Right lobe of liver (tissue), 6 donors: ENCODE results near the gene PDE4B. TPM values are rescaled to one million over a fixed set of nuclear protein-coding genes. Genes with fewer than 3 reads are reported as not detected.

Experiments used
- ATAC-seq, 4 donors: fragments of 200-7000 bp; cut with Tn5 transposase; one replicate each; pipeline ENCODE4 v1.9.1; 2020; ENCODE audit warnings: mild to moderate bottlenecking in 4 of 4, moderate library complexity in 4 of 4
- DNase-seq, 3 donors: peaks; one replicate each; pipeline ENCODE4 v3.0.0-alpha.2; 2020
- H3K27ac ChIP-seq, 3 donors: fragments of 200-600 bp; one replicate each; pipeline ENCODE4 v1.8.0; 2022
- H3K27me3 ChIP-seq, 2 donors: fragments of 200-600 bp; one replicate each; pipeline ENCODE4 v1.8.0; 2022
- H3K36me3 ChIP-seq, 4 donors: fragments of 200-600 bp; sonication (generic) in 1 of 4; one replicate each; pipeline versions ENCODE4 v1.5.1 to v1.8.0; 2017 to 2022; ENCODE audit warnings: control low read depth in 1 of 4
- H3K4me1 ChIP-seq, 4 donors: fragments of 200-600 bp; sonication (generic) in 1 of 4; one replicate each; pipeline versions ENCODE4 v1.5.1 to v1.8.0; 2017 to 2022; ENCODE audit warnings: control low read depth in 1 of 4
- H3K4me3 ChIP-seq, 3 donors: fragments of 200-600 bp; one replicate each; pipeline ENCODE4 v1.8.0; 2022
- H3K9me3 ChIP-seq, 4 donors: fragments of 200-600 bp; sonication (generic) in 1 of 4; one replicate each; pipeline versions ENCODE4 v1.5.1 to v1.8.0; 2017 to 2022; ENCODE audit warnings: control low read depth in 1 of 4
- CTCF ChIP-seq, 4 donors: fragments of 200-600 bp in 3 of 4; fragments of 450-650 bp in 1 of 4; IDR thresholded peaks; one replicate each; pipeline versions ENCODE4 v1.5.1 to v1.8.0; 2016 to 2022; ENCODE audit warnings: antibody characterized with exemption in 4 of 4, mild to moderate bottlenecking in 2 of 4
- POLR2A ChIP-seq: fragments of 450-650 bp; IDR thresholded peaks from one replicate; pipeline ENCODE4 v1.6.1; 2017; ENCODE audit warnings: antibody characterized with exemption, mild to moderate bottlenecking
- WGBS: methylation state at CpG from one replicate; pipeline ENCODE4 v1.1.6; 2018; ENCODE audit warnings: low coverage, low lambda C conversion rate; ENCODE audit not compliant: insufficient coverage; ENCODE audit errors: missing lambda C conversion rate; 5-methylcytosine and 5-hydroxymethylcytosine counted together
- intact Hi-C, 2 donors: fragments of 100-400 bp; cut with DNase I; formaldehyde crosslinking; loops; one replicate each; pipeline versions ENCODE4 v1.11.2 to v1.14.1; 2022
- total RNA-seq, 6 experiments: library from RNA; depleted of rRNA in 2 of 6; stranded (reverse); fragments of >200 nt in 2 of 6; fragmentation: NEBNext Ultra II Directional in 3 of 6; extraction: Animal tissue kit (Norgen Biotek cat#: 25700) in 3 of 6; gene quantifications; one replicate each; pipeline versions ENCODE4 v1.1.0 to v1.2.4, GENCODE V29; 2016 to 2023
- donor health status: DM: no; HTN: yes; CAD: no.
- donor health status: DM: no; HTN: no; CAD: no.
- donor health status: DM: no; HTN: no; CAD: no.
- donor health status: DM: no; HTN: yes; CAD: no.
- donor health status: DM: no; HTN: yes; CAD: no.

PDE4B gene
- total RNA-seq, 6 experiments from 2014 or later = 1.4 to 6.4 (median 2.4) TPM

DNA sequence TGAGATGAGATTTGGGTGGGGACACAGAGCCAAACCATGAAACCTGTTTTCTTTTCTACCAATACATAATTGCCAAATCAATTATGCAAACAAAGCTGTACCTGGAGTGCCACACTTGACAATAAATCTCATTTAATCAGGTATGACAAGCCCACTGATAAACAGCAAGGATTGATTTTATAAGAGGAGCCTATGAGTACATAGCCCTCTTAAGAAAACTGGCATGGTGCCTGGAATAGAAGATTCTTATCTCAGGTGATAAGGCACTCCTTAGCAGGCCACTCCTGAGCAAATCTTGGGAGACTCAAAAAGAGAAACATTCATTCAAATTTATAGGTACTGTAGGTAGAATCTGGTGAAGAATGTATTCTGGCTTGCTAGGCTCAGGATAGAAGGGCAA is 28.6 kb upstream of the PDE4B start:
- TF ChIP-seq CTCF (IDR thresholded peaks at IDR 0.05) = no peak
- no peaks in the 10 kb centered on the region for H3K9me3 ChIP-seq
- no peaks in the 10 kb centered on the region for H3K36me3 ChIP-seq
- no peak overlapping the region for H3K4me3 ChIP-seq
- intact Hi-C loops = no loop called here
- H3K4me1 ChIP-seq = no peaks in the 10 kb centered on the region
- H3K27me3 ChIP-seq = peaks cover 0 to 4% of the 10 kb centered on the region in 2 donors
- no peak for ATAC-seq
- DNase-seq = no peak
- no peak overlapping the region for H3K27ac ChIP-seq

DNA sequence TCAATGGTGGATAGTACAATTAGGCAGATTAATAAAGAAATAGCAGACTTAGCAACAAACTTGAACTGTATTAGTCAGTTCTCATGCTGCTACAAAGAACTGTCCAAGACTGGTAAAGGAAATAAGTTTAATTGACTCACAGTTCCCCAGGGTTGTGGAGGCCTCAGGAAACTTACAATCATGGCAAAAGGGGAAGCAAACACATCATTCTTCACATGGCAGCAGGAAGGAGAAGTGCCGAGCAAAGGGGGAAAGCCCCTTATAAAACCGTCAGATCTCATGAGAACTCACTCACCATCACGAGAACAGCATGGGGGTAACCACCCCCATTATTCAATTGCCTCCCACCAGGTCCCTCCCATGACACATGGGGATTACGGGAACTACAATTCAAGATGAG is 27.1 kb upstream of the PDE4B start:
- DNase-seq (no peak), ATAC-seq (no peak)
- H3K36me3 ChIP-seq = no peaks in the 10 kb centered on the region
- H3K27me3 ChIP-seq = no peaks in the 10 kb centered on the region
- WGBS = 33% methylated on average over 1 of the region's 4 CpGs
- TF ChIP-seq CTCF (IDR thresholded peaks at IDR 0.05) = no peak
- H3K27ac ChIP-seq = no peak overlapping the region
- no peaks in the 10 kb centered on the region for H3K4me1 ChIP-seq
- intact Hi-C loops = no loop called here
- H3K4me3 ChIP-seq = no peak overlapping the region
- H3K9me3 ChIP-seq = no peaks in the 10 kb centered on the region

- no peak for TF ChIP-seq CTCF (IDR thresholded peaks at IDR 0.05)
- TF ChIP-seq POLR2A = no peak
- no peak for ATAC-seq
- WGBS = 73% methylated on average over 2 of the region's 2 CpGs
- no peaks in the 10 kb centered on the region for H3K36me3 ChIP-seq
- no peaks in the 10 kb centered on the region for H3K27me3 ChIP-seq
- intact Hi-C loops = no loop called here
- no peaks in the 10 kb centered on the region for H3K4me1 ChIP-seq
- no peak overlapping the region for H3K27ac ChIP-seq
- DNase-seq = no peak
- H3K4me3 ChIP-seq = no peak overlapping the region
- H3K9me3 ChIP-seq = no peaks in the 10 kb centered on the region
These were observed 23.1 kb upstream of the PDE4B start for GRCh38 chr1:65769636-65770035.

DNA sequence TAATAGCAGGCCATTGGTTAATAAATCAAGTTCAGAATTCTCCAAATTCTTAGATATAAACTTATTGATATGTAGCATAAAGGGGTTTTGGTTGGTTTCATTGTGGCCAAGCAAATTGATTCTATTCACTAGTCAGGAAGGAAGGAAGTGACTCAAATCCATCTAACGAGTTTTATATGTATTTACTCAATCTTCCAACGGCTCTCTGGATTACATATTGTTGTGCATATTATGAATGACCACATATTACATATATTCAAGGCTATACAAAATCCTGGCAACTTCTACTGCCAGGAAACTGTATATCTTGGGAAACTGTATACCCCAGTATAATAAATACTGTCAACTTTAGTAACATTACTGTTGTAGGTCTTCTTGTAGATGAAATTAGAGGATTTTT is 20.1 kb upstream of the PDE4B start:
- ATAC-seq (no peak), DNase-seq (no peak)
- Histone ChIP-seq H3K27ac (no peak overlapping the region), H3K27me3 (no peaks in the 10 kb centered on the region), H3K4me3 (no peak overlapping the region), H3K4me1 (no peaks in the 10 kb centered on the region), H3K36me3 (no peaks in the 10 kb centered on the region), H3K9me3 (no peaks in the 10 kb centered on the region)
- intact Hi-C loops = no loop called here
- 18% methylated on average over 2 of the region's 2 CpGs for WGBS
- TF ChIP-seq POLR2A (no peak), CTCF (IDR thresholded peaks at IDR 0.05) (no peak)

GRCh38 chr1:65773391-65774123 is 19.1 kb upstream of the PDE4B start:
- Histone ChIP-seq H3K27me3 (no peaks in the 10 kb centered on the region), H3K4me1 (no peaks in the 10 kb centered on the region), H3K9me3 (no peaks in the 10 kb centered on the region), H3K4me3 (no peak overlapping the region), H3K27ac (no peak overlapping the region), H3K36me3 (no peaks in the 10 kb centered on the region)
- 45% methylated on average over 4 of the region's 4 CpGs for WGBS
- intact Hi-C loops = no loop called here
- no peak for DNase-seq
- TF ChIP-seq POLR2A (no peak), CTCF (IDR thresholded peaks at IDR 0.05) (no peak)
- ATAC-seq = no peak
